Prostate gland (tissue), 2 donors: Measurements from ENCODE around the gene MORN4. TPM values are rescaled to one million over a fixed set of nuclear protein-coding genes. Genes with fewer than 3 reads are reported as not detected.
A peak's percentile ranks its signal among the peaks of the same experiment; 100 is the strongest.

Experiments
- DNase-seq: peaks from one replicate; pipeline ENCODE4 v3.0.0-alpha.2; 2019; ENCODE audit warnings: low spot score
- H3K27ac ChIP-seq, 2 donors: fragments of 200-600 bp; sonication (generic); 2 replicates each; pipeline ENCODE4 v1.5.1; 2017 to 2019
- H3K27me3 ChIP-seq: fragments of 200-600 bp; sonication (generic); replicated peaks from 2 replicates; pipeline ENCODE4 v1.5.1; 2019; ENCODE audit not compliant: insufficient read depth
- H3K36me3 ChIP-seq, 2 donors: fragments of 200-600 bp; sonication (generic); 1 replicate in 1 of 2; 2 replicates in 1 of 2; pipeline versions ENCODE4 v1.5.1 to v1.8.1; 2017 to 2019
- H3K4me1 ChIP-seq: fragments of 200-600 bp; sonication (generic); replicated peaks from 2 replicates; pipeline ENCODE4 v1.5.1; 2019
- H3K4me3 ChIP-seq, 2 donors: fragments of 200-600 bp; sonication (generic); 2 replicates each; pipeline ENCODE4 v1.5.1; 2017 to 2019
- H3K9me3 ChIP-seq: fragments of 200-600 bp; sonication (generic); 2 replicates; pipeline ENCODE4 v1.5.1; 2017
- CTCF ChIP-seq, 4 experiments: fragments of 200-600 bp in 2 of 4; fragments of 450-650 bp in 2 of 4; sonication (generic) in 2 of 4; IDR thresholded peaks; 1 replicate in 3 of 4; 2 replicates in 1 of 4; pipeline ENCODE4 v1.5.1; 2016 to 2019; ENCODE audit warnings: antibody characterized with exemption in 4 of 4, mild to moderate bottlenecking in 2 of 4, moderate library complexity in 2 of 4
- POLR2A ChIP-seq: fragments of 450-650 bp; IDR thresholded peaks from one replicate; pipeline ENCODE4 v1.6.1; 2016; ENCODE audit warnings: antibody characterized with exemption, mild to moderate bottlenecking
- POLR2AphosphoS5 ChIP-seq: sonication (generic); formaldehyde crosslinking; IDR thresholded peaks from one replicate; pipeline ENCODE4 v1.6.1; 2017; ENCODE audit warnings: antibody characterized with exemption
- WGBS: methylation state at CpG from one replicate; pipeline ENCODE4 v1.1.5; 2018; 5-methylcytosine and 5-hydroxymethylcytosine counted together
- intact Hi-C: fragments of 100-400 bp; cut with DNase I; formaldehyde crosslinking; loops from one replicate; pipeline ENCODE4 v1.14.2; 2022
- total RNA-seq, 2 donors: library from RNA; depleted of rRNA; stranded (reverse); fragments of >200 nt; gene quantifications; one replicate each; pipeline ENCODE4 v1.1.0, GENCODE V29; 2016

The MORN4 gene
- total RNA-seq, 2 donors from 2014 or later = 4.7 to 5.5 TPM

- Histone ChIP-seq H3K27me3 (no peaks in the 10 kb centered on the region), H3K4me3 (no peak overlapping the region), H3K27ac (no peak overlapping the region), H3K9me3 (no peaks in the 10 kb centered on the region), H3K4me1 (no peaks in the 10 kb centered on the region), H3K36me3 (no peaks in the 10 kb centered on the region)
- intact Hi-C loops = no loop called here
- whole genome bisulfite sequencing = 96% methylated on average over 4 of the region's 4 CpGs
- TF ChIP-seq POLR2A = no peak
- TF ChIP-seq CTCF (IDR thresholded peaks at IDR 0.05) = no peak
- no peak for TF ChIP-seq POLR2AphosphoS5
- DNase-seq = no peak
Measured at GRCh38 chr10:97618733-97619132, 14.6 kb downstream of the MORN4 start.

GRCh38 chr10:97618285-97618684 is 15.0 kb downstream of the MORN4 start:
- TF ChIP-seq CTCF (IDR thresholded peaks at IDR 0.05) = no peak
- no peak for TF ChIP-seq POLR2AphosphoS5
- no peak for TF ChIP-seq POLR2A
- H3K4me1 ChIP-seq = no peaks in the 10 kb centered on the region
- intact Hi-C loops = no loop called here
- no peaks in the 10 kb centered on the region for H3K36me3 ChIP-seq
- DNase-seq = no peak
- H3K9me3 ChIP-seq = no peaks in the 10 kb centered on the region
- no peak overlapping the region for H3K4me3 ChIP-seq
- 96% methylated on average over 4 of the region's 4 CpGs for WGBS
- no peak overlapping the region for H3K27ac ChIP-seq
- no peaks in the 10 kb centered on the region for H3K27me3 ChIP-seq

GRCh38 chr10:97612386-97612785 is 20.9 kb downstream of the MORN4 start:
- DNase-seq = peak; percentile 13
- intact Hi-C loops = loop anchor here (2.0 to 5.0 kb wide), 2 partner anchors 40 to 150 kb away; partner anchors contain the start of gene ANKRD2
- 21% methylated on average over 2 of the region's 2 CpGs for WGBS

GRCh38 chr10:97611473-97611872 is 21.8 kb downstream of the MORN4 start:
- TF ChIP-seq CTCF (IDR thresholded peaks at IDR 0.05) = no peak
- no peak for TF ChIP-seq POLR2A
- TF ChIP-seq POLR2AphosphoS5 = no peak

More at GRCh38 chr10:97612386-97612785, 20.9 kb downstream of the MORN4 start:
- Histone ChIP-seq H3K36me3 (no peaks in the 10 kb centered on the region), H3K4me3 (no peak overlapping the region), H3K4me1 (no peaks in the 10 kb centered on the region), H3K27ac (no peak overlapping the region), H3K27me3 (no peaks in the 10 kb centered on the region), H3K9me3 (no peaks in the 10 kb centered on the region)
- TF ChIP-seq POLR2AphosphoS5 (peak; percentile 55), POLR2A (no peak), CTCF (IDR thresholded peaks at IDR 0.05) (peak in 3 of 4 experiments; percentile 33 to 68 (median 65))

GRCh38 chr10:97608991-97609561 is 24.2 kb downstream of the MORN4 start:
- TF ChIP-seq POLR2AphosphoS5 (no peak), CTCF (IDR thresholded peaks at IDR 0.05) (no peak)
- WGBS = 72% methylated on average over 13 of the region's 13 CpGs
- no peaks in the 10 kb centered on the region for H3K36me3 ChIP-seq
- H3K9me3 ChIP-seq = no peaks in the 10 kb centered on the region
- H3K4me1 ChIP-seq = no peaks in the 10 kb centered on the region
- H3K4me3 ChIP-seq = no peak overlapping the region
- no peak overlapping the region for H3K27ac ChIP-seq
- DNase-seq = no peak
- H3K27me3 ChIP-seq = no peaks in the 10 kb centered on the region
- intact Hi-C loops = no loop called here

More at GRCh38 chr10:97611473-97611872, 21.8 kb downstream of the MORN4 start:
- Histone ChIP-seq H3K4me1 (no peaks in the 10 kb centered on the region), H3K36me3 (no peaks in the 10 kb centered on the region), H3K4me3 (no peak overlapping the region), H3K27ac (no peak overlapping the region), H3K9me3 (no peaks in the 10 kb centered on the region), H3K27me3 (no peaks in the 10 kb centered on the region)
- intact Hi-C loops = loop anchor here (5.0 kb wide), 1 partner anchor 149 kb away; no protein-coding TSS in a partner anchor
- 87% methylated on average over 12 of the region's 12 CpGs for WGBS
- no peak for DNase-seq
